GM12892 (cell line): ENCODE measurements around the gene L3MBTL3.

ENCODE experiments used
- POLR2A ChIP-seq: IDR thresholded peaks from 2 replicates; pipeline ENCODE4 v1.6.1; 2011; ENCODE audit warnings: low read depth, low read length, control low read depth
- POLR2AphosphoS5 ChIP-seq: IDR thresholded peaks from 2 replicates; pipeline ENCODE4 v1.6.1; 2011; ENCODE audit warnings: low read depth, low read length, control low read depth
- TAF1 ChIP-seq: IDR thresholded peaks from 2 replicates; pipeline ENCODE4 v1.6.1; 2011; ENCODE audit warnings: low read depth, mild to moderate bottlenecking, control low read depth, low read length, borderline replicate concordance

- TF ChIP-seq POLR2A: no peak
- TF ChIP-seq POLR2AphosphoS5: no peak
- TF ChIP-seq TAF1: no peak
Observed at GRCh38 chr6:129981598-129981997, 36.8 kb upstream of the L3MBTL3 start.
